Stimulated activated CD8-positive, alpha-beta memory T cell treated with anti-CD3 and anti-CD28 coated beads, Interleukin-12 subunit alpha, Interleukin-12 subunit beta, amount 100 ng/mL, for 4 hours (primary cell): ENCODE data around the gene AFTPH.
A peak's percentile ranks its signal among the peaks of the same experiment; 100 is the strongest.

Experiments
- DNase-seq: peaks from one replicate; pipeline ENCODE4 v3.0.0-alpha.2; 2020; ENCODE audit warnings: low read depth

Gene AFTPH

GRCh38 chr2:64523666-64524603 lies at the start of gene AFTPH:
Gene AFTPH (plus strand): TSS chr2:64524328. CDS start chr2:64551475, 27,147 bp downstream.
- DNase-seq, result peak; percentile 99

- no peak for DNase-seq
Observed at GRCh38 chr2:64474636-64475035, 49.5 kb upstream of the AFTPH start.

- no peak for DNase-seq
Observed at GRCh38 chr2:64477037-64477436, 47.1 kb upstream of the AFTPH start.

- no peak for DNase-seq
Observed at GRCh38 chr2:64477979-64478378, 46.1 kb upstream of the AFTPH start.

- no peak for DNase-seq
Observed at GRCh38 chr2:64478502-64479230, 45.5 kb upstream of the AFTPH start.

GRCh38 chr2:64479259-64480117 lies 44.6 kb upstream of the AFTPH start:
- DNase-seq, result no peak

GRCh38 chr2:64481665-64482064 lies 42.5 kb upstream of the AFTPH start:
- no peak for DNase-seq

GRCh38 chr2:64482243-64482642 lies 41.9 kb upstream of the AFTPH start:
- no peak for DNase-seq

GRCh38 chr2:64482765-64483504 lies 41.2 kb upstream of the AFTPH start:
- no peak for DNase-seq

- no peak for DNase-seq
Observed at GRCh38 chr2:64485331-64485730, 38.8 kb upstream of the AFTPH start.

- no peak for DNase-seq
Observed at GRCh38 chr2:64485961-64486360, 38.2 kb upstream of the AFTPH start.

- no peak for DNase-seq
Observed at GRCh38 chr2:64487256-64488049, 36.7 kb upstream of the AFTPH start.

- peak; percentile 53 for DNase-seq
Observed at GRCh38 chr2:64488050-64488974, 35.8 kb upstream of the AFTPH start.

GRCh38 chr2:64489081-64489751 lies 34.9 kb upstream of the AFTPH start:
- no peak for DNase-seq

GRCh38 chr2:64491426-64491825 lies 32.7 kb upstream of the AFTPH start:
- no peak for DNase-seq

GRCh38 chr2:64492272-64492671 lies 31.9 kb upstream of the AFTPH start:
- no peak for DNase-seq

GRCh38 chr2:64492821-64493220 lies 31.3 kb upstream of the AFTPH start:
- no peak for DNase-seq

- no peak for DNase-seq
Observed at GRCh38 chr2:64493788-64494187, 30.3 kb upstream of the AFTPH start.

GRCh38 chr2:64498438-64498837 lies 25.7 kb upstream of the AFTPH start:
- DNase-seq, result no peak
